ENCODE measurements around the gene ATOH8.

- TF ChIP-seq TEAD4 (IDR thresholded peaks at IDR 0.05) (no peak), ZBTB7A (IDR thresholded peaks at IDR 0.05; ENCODE audit: low read depth) (no peak), REST (IDR thresholded peaks at IDR 0.05; ENCODE audit: low read depth) (no peak), EP300 (IDR thresholded peaks at IDR 0.05; ENCODE audit: borderline replicate concordance) (no peak), CEBPB (IDR thresholded peaks at IDR 0.05) (no peak), FOXM1 (IDR thresholded peaks at IDR 0.05; ENCODE audit: borderline replicate concordance, low read depth) (no peak), NFIC (IDR thresholded peaks at IDR 0.05) (0 out of 2 replicates have a peak, but pooled peaks have one; percentile 0), YY1 (IDR thresholded peaks at IDR 0.05; ENCODE audit: low read depth) (0 out of 2 replicates have a peak, but pooled peaks have one; percentile 22), USF1 (IDR thresholded peaks at IDR 0.05) (no peak), CREB1 (IDR thresholded peaks at IDR 0.05; ENCODE audit: low read depth) (no peak), MAX (IDR thresholded peaks at IDR 0.05) (no peak), EGR1 (IDR thresholded peaks at IDR 0.05) (no peak)
Observed at GRCh38 chr2:85813982-85814801, 60.4 kb downstream of the ATOH8 start.

Data from Ishikawa (cell line).